ENCODE results near the gene CIDEB. TPM values are rescaled to one million over a fixed set of nuclear protein-coding genes. Genes with fewer than 3 reads are reported as not detected.

CIDEB gene
- total and polyA plus RNA-seq, 2 donors (not counting 1 experiment from before 2014, with no cell fraction given): 26.2 to 32.8 TPM

- Mint-ChIP-seq H3K27ac (peak overlapping the region; percentile 93), H3K4me3 (peak overlapping the region; percentile 33), H3K27me3 (no peaks in the 10 kb centered on the region), H3K4me1 (peaks cover 81% of the 10 kb centered on the region), H3K9me3 (ENCODE audit: insufficient read depth) (no peaks in the 10 kb centered on the region)
- intact Hi-C loops (cut with micrococcal nuclease): loop anchor here (2.0 to 10.0 kb wide), 2 partner anchors 35 to 133 kb away; partner anchors contain the start of genes EMC9, PSME2, RNF31 and TINF2
- POLR2A ChIA-PET: interaction anchor here (1.2 to 1.5 kb wide), 2 partner anchors 13 to 36 kb away, joined by 3 to 4 read pairs; partner anchors contain the start of gene TINF2
- 71% methylated on average over 8 of the region's 11 CpGs for WGBS (ENCODE audit: insufficient coverage)
- peak overlapping the region; percentile 50 for H3K4me2 ChIP-seq (replicated peaks; ENCODE audit: low read depth, low read length, poor library complexity, severe bottlenecking)
- ATAC-seq (ENCODE audit: low read depth) (no peak), DNase-seq (peak; percentile 73)
- peak overlapping the region; percentile 65 to 80 for H3K27ac ChIP-seq (ENCODE audit: low read length in 2 of 2)
- H4K20me1 ChIP-seq (ENCODE audit: control insufficient read depth, insufficient read depth, low read length, poor library complexity, severe bottlenecking): no peaks in the 10 kb centered on the region
- H3K4me3 ChIP-seq (ENCODE audit: control extremely low read depth in 1 of 5, extremely low read depth in 1 of 5, insufficient read depth in 1 of 5, low read depth in 2 of 5, low read length in 4 of 5): peak overlapping the region in 1 of 5 experiments; percentile 21
- CTCF ChIA-PET: interaction anchor here (0.9 to 7.1 kb wide), 5 partner anchors 15 to 36 kb away, joined by 3 to 93 read pairs (median 15); partner anchors contain the start of genes CIDEB, DHRS1, LTB4R2 and NOP9
- peak overlapping the region; percentile 16 for H3K9ac ChIP-seq (ENCODE audit: low read length)
- H3K4me1 ChIP-seq (ENCODE audit: control insufficient read depth in 2 of 2, insufficient read depth in 2 of 2, low read length in 2 of 2): peaks cover 53 to 77% of the 10 kb centered on the region in 2 donors
- peaks cover 0 to 10% (median 0%) of the 10 kb centered on the region in 3 donors for H3K9me3 ChIP-seq (ENCODE audit: control extremely low read depth in 1 of 3, control insufficient read depth in 2 of 3, insufficient read depth in 1 of 3, low read length in 2 of 3)
- TF ChIP-seq EZH2 (IDR thresholded peaks at IDR 0.05; ENCODE audit: borderline replicate concordance, insufficient read depth, low read depth, low read length, poor library complexity, severe bottlenecking): no peak
- no peak for TF ChIP-seq CTCF (IDR thresholded peaks at IDR 0.05)
- peaks cover 33% of the 10 kb centered on the region for H3K79me2 ChIP-seq (ENCODE audit: control insufficient read depth, insufficient read depth, low read length)
- no peaks in the 10 kb centered on the region for H3K36me3 ChIP-seq (replicated peaks in 1 of 2; ENCODE audit: control extremely low read depth in 1 of 2, control insufficient read depth in 1 of 2, extremely low read depth in 1 of 2, insufficient read depth in 2 of 2, low read length in 1 of 2)
- peak overlapping the region; percentile 52 for H2AFZ ChIP-seq (ENCODE audit: insufficient read depth, low read depth, low read length, poor library complexity, severe bottlenecking)
- no peaks in the 10 kb centered on the region for H3K27me3 ChIP-seq (replicated peaks in 1 of 4; ENCODE audit: control extremely low read depth in 1 of 4, control insufficient read depth in 3 of 4, insufficient read depth in 4 of 4, low read length in 3 of 4)
Observed at GRCh38 chr14:24277606-24278321, 30.0 kb downstream of the CIDEB start.

Data from B cell (primary cell).